ENCODE measurements around the gene SETX.
"Not testable (repeated sequence)": the region's sequence is repeated elsewhere in the genome, so short reads cannot be mapped to it uniquely, and the experiment has no call there.

Gene SETX

GRCh38 chr9:132287256-132287760 lies 67.5 kb downstream of the SETX start:
- DNase-seq (ENCODE audit: low spot score), result no peak

- no peak for DNase-seq (ENCODE audit: low spot score)
These were observed 70.9 kb downstream of the SETX start for GRCh38 chr9:132283863-132284262.

- DNase-seq (ENCODE audit: low spot score), result no peak
These were observed 71.6 kb downstream of the SETX start for GRCh38 chr9:132283165-132283564.

GRCh38 chr9:132274861-132275260 lies 79.9 kb downstream of the SETX start:
- no peak for DNase-seq (ENCODE audit: low spot score)

GRCh38 chr9:132269704-132270516 lies 84.9 kb downstream of the SETX start:
- not testable (repeated sequence) for DNase-seq (ENCODE audit: low spot score)

GRCh38 chr9:132268725-132269352 lies 85.9 kb downstream of the SETX start:
- DNase-seq (ENCODE audit: low spot score), result peak; percentile 77

- DNase-seq (ENCODE audit: low spot score), result no peak
These were observed 87.1 kb downstream of the SETX start for GRCh38 chr9:132267660-132268059.

- no peak for DNase-seq (ENCODE audit: low spot score)
These were observed 88.8 kb downstream of the SETX start for GRCh38 chr9:132266017-132266416.

GRCh38 chr9:132260846-132261245 lies 93.9 kb downstream of the SETX start:
- DNase-seq (ENCODE audit: low spot score), result no peak

- no peak for DNase-seq (ENCODE audit: low spot score)
These were observed 104.2 kb downstream of the SETX start for GRCh38 chr9:132250324-132251262.

- no peak for DNase-seq (ENCODE audit: low spot score)
These were observed 105.1 kb downstream of the SETX start for GRCh38 chr9:132249690-132250089.

- DNase-seq (ENCODE audit: low spot score), result no peak
These were observed 105.7 kb downstream of the SETX start for GRCh38 chr9:132249123-132249522.

- no peak for DNase-seq (ENCODE audit: low spot score)
These were observed 106.8 kb downstream of the SETX start for GRCh38 chr9:132247942-132248341.

- DNase-seq (ENCODE audit: low spot score), result no peak
These were observed 109.3 kb downstream of the SETX start for GRCh38 chr9:132245465-132245864.

GRCh38 chr9:132244582-132245455 lies 110.0 kb downstream of the SETX start:
- DNase-seq (ENCODE audit: low spot score), result no peak

GRCh38 chr9:132243156-132244074 lies 111.4 kb downstream of the SETX start:
- DNase-seq (ENCODE audit: low spot score), result no peak

- no peak for DNase-seq (ENCODE audit: low spot score)
These were observed 112.1 kb downstream of the SETX start for GRCh38 chr9:132242621-132243155.

GRCh38 chr9:132241840-132242620 lies 112.8 kb downstream of the SETX start:
- peak; percentile 42 for DNase-seq (ENCODE audit: low spot score)

- DNase-seq (ENCODE audit: low spot score), result no peak
These were observed 113.3 kb downstream of the SETX start for GRCh38 chr9:132241483-132241839.
